ENCODE results near the gene DIS3L2.
"Not testable (repeated sequence)": the region's sequence is repeated elsewhere in the genome, so short reads cannot be mapped to it uniquely, and the experiment has no call there.

The DIS3L2 gene

DNA sequence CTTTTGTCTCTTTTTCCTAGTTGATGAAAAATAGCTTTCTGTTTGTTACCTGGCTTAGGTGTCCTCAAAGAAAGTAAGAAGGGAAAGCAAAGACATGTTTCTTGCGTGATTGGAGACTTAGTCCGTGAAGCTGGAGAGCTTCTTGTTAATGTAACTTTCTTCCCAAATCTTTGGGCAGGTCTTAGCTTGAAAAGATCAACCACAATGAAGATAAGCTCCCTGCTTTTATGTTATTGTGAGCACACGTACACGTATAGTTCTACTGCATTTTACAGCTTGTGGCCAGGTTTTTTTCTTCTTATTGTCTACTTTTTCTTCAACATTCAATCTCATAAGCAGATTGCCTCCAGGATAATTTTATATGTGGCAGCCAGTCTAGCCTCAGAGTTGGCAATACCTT lies 99.8 kb downstream of the DIS3L2 start:
- no peak for DNase-seq

DNA sequence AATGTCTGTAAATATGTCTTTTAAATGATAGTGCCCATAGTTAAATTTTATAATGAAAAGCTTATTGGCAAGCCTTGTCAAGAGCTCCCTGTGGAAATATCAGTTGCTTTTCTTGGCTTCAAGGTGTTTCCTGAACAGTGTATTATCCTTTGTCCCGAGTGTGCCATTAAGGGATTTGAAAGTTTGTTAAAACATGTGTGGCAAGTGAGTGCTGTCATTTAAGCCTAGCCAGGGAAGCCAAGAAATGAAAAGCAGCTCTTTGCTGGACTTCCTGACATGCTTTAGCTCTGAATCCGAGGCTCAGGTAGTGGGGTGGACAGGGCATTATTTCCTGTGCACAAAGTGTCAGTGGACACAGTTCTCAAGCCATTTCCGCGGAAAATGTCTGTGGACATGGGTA lies 111.5 kb downstream of the DIS3L2 start:
- DNase-seq, result no peak

DNA sequence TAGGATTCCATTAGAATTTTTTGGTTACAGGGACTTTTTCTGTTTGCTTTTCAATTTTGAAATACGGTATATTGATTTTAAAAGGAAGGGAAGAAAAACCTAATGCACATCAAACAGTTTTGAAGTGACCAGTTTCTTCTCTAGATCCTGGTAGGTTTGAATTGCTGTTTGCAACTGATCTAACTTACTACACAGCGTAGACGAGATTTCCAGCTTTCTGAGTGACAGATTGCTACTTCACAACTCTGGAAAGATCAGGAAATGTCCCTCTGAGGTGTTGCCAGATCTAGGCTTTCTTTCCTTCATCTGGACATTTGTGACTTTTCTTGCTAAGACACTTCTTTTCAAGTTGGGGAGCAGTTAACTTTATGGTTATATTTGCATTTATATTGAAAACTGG lies 112.2 kb downstream of the DIS3L2 start:
- no peak for DNase-seq

DNA sequence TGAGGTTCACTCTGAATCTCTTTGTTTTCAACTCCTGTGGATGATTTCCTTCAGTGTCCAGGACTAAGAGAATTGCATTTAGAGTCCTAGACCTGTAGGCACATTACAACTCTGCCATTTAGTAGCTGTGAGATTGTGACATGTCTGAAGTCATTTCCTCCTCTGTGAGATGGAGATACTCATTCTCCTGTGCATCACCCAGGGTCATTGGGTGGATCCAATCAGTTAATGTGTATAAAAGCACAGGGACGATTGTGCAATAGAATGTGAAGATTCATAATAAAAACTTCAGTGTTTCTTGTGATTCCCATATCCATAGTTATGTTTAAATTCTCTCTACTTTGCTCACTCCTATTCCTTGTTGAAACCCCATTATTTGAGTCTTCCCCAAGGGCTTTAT lies 113.6 kb downstream of the DIS3L2 start:
- DNase-seq, result no peak

DNA sequence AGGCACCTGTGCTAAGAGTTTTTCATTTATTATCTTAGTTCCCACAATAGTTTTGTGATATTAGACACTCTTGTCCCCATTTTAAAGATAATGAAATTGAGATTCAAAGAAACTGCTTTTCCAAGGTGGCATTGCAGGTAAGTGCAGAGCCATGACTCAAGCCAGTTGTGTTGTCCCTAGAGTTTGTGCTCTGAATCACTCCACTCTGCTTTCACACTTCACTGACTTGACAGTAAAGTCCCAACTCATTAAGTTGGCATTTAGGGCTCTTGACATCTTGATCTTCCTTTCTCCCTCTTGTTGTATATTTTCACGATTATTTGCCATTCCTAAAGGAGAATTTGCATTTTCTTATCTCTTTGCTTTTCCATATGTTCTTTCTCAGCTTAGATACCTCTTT lies 114.3 kb downstream of the DIS3L2 start:
- DNase-seq, result no peak

DNA sequence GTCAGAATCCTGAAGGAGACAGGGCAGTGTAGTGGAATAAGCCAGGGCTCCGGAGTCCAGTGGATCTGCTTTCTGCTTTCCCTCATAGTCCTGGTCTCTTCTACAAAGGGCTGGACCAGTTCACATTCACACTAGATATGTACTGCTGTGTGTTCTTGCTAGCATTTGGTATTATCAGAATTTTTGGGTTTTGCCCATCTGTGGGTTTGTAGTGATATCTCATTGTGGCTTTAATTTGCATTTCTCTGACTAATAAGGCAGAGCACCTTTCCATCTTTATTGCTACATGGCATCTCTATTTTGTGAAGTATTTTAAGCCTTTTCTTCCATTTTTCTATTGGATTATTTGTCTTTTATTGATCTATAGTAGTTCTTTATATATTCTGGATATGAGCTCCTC lies 114.8 kb downstream of the DIS3L2 start:
- DNase-seq, result no peak

DNA sequence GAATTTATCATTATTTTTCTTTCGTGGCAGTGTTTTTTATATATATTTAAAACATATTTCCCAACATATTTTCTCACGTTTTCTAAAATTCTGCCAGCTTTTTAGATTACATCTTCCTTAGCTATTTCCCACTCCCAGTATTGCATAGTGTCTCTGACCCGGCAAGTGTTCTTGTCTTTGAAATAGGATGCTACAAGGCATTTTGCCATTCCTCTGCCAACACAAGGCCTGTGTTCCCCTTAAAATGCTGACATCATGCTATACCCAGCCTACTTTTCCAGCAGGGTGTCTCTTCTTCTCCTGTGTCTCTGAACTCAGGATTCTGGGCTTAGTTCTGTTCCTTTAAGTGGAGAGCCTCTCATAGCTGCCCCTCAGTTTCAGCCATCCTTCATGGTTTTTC lies 115.2 kb downstream of the DIS3L2 start:
- no peak for DNase-seq

DNA sequence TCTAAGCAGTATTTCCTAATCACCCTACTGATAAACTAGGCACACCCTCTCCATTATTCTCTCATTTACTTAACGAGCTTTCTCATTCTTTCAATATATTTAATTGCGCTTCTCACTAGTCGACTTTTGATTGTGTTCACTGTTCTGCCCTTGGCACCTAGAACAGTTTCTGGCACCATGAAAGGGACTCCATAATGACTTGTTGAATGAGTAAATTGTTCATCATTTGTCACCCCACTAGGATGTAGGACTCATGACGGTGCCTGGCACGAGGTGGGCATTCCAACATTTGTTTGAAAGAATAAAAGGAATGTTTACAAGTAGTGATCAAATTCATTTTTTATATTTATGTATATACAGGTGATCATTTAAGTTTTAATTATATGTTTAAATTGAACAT lies 123.7 kb downstream of the DIS3L2 start:
- DNase-seq, result no peak

DNA sequence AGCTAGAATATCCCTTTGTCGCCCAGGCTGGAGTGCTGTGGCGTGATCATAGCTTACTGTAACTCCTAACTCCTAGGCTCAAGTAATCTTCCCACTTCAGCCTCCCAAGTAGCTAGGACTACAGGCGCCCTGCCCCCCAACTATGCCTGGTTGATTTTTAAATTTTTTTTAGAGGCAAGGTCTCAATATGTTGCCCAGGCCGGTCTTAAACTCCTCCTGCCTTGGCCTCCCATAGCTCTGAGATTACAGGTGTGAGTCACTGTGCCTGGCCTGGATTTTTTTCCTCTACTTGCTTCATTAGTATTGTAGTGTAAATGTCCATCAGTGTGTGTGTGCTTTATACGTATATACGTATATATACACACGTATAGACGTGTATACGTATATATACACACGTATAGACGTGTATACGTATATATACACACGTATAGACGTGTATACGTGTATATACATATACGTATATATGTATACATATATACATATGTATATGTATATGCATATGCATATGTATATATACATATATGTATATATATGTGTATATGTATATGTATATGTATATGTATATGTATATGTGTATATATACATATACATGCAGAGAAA lies 124.4 kb downstream of the DIS3L2 start:
- DNase-seq, result no peak

DNA sequence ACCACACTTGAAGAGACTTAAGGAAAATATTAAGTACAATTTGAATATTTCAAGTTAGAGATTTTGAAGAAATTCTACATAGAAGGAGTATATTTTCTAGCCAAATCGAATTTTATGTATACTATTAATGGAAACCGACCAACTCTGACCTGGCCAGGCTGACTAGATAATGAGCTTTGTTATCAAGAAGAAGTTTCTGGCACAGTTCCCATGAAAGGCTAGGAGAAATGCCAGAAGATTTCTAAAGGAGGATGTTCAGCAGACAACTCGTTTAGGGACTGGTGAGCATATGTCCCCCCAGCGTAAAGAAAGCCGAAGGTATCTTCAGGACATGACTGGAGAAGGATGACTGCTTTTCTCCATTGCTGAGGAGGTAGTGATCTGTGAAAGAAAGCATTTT lies 127.3 kb downstream of the DIS3L2 start:
- DNase-seq, result no peak

DNA sequence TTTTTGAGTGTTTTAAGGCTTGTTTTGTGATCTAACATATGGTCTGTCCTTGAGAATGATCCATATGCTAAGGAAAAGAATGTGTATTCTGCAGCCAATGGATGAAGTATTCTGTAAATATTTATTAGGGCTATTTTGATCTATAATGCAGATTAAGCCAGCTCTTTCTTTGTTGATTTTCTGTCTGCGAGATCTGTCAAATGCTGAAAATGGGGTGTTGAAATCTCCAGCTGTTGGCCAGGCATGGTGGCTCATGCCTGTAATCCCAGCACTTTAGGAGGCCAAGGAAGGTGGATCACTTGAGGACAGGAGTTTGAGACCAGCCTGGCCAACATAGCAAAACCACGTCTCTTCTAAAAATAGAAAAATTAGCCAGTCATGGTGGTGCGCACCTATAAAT lies 132.7 kb downstream of the DIS3L2 start:
- no peak for DNase-seq

DNA sequence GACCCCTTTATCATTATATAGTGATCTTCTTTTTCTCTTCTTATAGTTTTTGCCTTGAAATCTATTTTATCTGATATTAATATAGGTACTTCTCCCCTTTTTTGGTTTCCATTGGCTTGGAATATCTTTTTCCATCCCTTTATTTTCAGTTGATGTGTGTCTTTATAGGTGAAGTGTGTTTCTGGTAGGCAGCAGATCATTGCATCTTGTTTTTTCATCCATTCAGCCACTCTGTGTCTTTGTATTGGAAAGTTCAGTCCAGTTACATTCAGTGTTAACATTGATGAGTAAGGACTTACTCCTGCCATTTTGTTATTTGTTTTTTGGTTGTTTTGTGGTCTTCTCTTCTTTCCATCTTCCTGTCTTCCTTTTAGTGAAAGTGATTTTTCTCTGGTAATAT lies 133.4 kb downstream of the DIS3L2 start:
- DNase-seq, result no peak

DNA sequence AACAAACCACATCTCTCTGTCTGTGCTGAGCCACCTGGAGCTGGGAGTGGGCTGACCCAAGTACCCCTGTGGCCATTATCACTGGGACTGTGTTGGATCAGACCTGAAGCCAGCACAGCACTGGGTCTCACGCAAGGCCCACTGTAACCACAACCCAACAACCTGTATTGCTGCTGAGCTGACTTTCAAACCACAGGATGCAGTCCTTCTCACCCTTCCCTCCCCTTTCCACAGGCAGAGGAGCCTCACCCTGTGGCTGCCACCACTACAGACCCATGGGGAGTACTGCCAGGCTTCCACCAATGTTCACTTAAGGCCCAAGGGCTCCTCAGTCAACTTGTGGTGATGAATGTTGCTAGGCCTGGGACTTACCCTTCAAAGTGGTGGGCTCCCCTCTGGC lies 135.7 kb downstream of the DIS3L2 start:
- DNase-seq, result no peak

DNA sequence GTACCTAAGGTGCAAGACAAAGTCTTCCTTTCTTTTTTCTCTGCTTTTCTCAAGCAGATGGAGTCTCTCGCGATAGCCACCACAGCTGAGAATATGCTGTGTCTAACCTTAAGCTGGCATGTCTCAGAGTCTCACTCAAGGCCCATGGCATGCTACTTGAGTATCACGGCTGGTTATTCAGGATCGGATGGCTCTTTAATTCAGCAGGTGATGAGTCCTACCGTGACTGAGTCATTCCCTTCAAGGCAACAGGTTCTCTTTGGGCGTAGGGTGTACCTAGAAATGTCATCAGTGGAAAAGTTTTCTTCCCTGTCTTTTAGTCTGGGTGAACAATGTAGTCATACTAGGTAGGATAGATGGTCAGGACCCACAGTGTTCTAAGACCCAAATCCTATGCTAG lies 136.2 kb downstream of the DIS3L2 start:
- no peak for DNase-seq

DNA sequence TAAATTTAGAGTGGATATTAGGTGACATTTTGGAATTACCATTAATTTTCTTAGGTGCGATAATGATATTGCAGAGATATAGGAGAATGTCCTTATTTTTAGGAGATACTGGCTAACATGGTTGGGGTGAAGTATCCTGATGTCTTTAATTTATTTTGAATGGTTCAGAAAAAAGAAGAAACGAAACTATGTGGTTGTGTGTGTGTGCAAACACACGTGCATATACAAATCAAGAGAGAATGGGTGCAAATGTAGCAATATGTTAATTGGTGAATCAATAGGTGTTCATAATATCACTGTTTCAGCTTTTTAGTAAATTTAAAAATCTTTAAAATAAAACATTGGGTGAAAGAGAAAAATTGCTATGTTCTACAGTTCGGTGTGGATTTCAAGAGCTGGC lies 140.9 kb downstream of the DIS3L2 start:
- no peak for DNase-seq

DNA sequence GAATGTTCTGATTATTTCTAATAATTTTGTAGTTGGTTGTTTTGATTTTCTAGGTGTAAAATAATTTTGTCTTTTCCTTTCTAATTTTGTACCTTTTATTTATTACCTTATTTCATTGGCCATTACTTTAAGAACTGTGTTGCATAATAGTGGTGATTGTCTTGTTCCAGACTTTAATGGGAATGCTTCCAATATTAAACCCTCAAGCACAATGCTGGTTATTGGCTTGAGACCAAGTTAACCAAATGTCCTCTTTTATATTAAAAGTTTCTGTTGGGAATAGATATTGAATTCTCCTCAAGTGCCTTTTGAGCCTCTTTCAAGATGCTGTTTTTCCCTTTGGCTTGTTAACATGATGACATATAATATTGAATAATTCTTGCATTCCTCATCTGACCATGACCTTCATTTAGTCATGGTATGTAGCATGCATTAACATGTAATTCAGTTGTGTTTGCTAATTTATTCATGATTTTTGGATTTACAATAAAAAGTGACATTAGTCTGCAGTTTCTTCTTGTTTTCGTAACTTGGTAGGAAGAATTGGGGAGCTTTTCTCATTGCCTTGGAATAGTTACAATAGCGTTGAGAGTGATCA lies 141.7 kb downstream of the DIS3L2 start:
- no peak for DNase-seq

DNA sequence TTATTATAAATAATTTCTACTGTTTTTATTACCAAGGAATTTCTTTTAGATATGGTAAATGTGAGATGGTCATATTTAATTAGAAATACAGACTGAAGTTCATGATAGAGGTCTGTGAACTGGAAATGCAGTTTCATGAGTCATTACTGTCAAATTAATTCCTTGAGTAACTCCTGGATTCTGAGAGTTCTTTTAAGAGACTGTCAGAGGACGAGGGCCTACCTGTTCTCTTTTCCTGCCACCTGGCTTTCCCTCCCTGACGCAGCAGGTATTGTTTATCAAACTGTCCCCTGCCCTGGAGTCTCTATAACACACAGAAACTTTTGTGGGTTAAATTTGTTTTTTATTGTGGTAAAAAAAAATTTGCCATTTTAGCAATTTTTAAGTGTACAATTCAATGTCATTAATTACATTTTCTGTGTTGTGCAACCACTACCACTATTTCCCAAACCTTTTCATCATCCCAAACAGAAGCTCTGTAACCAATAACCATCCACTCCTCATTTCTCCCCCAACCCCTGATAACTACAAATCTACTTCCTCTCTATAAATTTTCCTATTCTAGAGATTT lies 142.6 kb downstream of the DIS3L2 start:
- DNase-seq, result no peak

DNA sequence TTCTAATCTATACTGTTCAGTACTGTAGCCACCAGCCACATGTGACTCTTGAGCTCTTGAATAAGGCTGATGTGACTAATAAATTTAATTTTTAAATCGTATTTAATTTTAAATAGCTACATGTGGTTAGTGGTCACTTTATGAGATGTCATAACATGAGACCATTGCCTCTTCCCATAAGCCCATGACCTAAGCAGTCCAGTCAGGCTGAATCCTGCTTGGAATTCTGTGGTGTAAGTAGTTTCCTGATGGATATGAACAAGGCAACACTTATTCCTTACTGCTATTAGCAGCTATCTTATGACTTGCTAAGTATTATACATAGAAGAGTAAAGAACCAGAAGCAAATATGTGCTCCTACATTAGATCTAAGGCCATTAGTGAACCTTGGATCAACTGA lies 150.0 kb downstream of the DIS3L2 start:
- no peak for DNase-seq

DNA sequence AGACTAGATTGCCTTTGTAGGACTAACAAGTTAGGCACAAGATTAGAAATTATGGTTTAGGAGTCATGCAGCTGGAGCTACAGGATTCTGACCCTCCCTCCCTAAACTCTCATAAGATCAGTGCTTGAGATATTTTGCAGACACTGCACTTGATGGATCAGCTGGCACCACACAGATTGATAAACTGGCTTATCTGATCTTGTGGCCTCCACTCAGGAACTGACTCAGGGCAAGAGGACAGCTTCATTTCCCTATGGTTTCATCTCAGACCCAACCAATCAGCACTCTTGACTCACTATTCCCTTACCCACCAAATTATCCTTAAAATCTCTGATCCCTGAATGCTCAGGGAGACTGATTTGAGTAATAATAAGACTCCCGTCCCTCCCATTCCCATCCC lies 152.3 kb downstream of the DIS3L2 start:
- DNase-seq, result no peak

DNA sequence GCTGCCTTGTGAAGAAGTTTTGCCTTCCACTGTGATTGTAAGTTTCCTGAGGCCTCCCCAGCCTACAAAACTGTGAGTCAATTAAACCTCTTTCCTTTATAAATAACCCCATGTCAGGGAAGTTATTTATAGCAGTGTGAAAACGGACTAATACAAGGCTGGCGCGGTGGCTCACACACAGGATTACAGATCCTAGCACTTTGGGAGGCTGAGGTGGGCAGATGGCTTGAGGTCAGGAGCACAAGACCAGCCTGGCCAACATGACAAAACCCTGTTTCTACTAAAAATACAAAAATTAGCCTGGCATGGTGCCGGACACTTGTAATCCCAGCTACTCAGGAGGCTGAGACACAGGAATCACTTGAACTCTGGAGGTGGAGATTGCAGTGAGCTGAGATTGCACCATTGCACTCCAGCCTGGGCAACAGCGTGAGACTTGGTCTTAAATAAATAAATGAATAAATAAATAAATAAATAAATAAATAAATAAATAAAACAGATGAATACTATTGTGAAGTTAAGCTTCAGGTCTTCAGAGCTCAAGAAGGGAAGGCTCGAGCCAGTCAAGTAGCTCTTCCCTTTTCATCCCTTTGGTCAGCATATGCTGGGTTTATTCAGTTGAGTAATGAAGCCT lies 154.3 kb downstream of the DIS3L2 start:
- DNase-seq, result not testable (repeated sequence)

DNA sequence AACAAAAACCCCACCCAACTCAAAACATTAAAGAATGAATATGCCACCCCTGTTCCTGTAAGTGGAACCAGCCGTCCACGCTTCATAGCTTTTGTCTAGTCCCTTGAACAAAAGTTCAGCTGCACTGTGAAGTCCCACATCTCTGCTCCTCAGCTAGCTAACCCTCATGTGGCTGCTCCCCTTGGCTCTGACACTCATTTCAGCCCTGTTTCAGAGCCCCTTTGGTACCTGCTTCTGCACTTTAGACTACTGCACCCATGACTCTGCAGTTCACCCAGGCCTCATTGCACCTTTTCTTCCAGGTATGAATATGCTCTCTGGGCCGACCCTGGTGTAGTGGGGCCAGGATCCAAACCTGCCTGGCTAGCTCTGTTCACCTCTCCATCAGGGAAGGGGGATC lies 155.3 kb downstream of the DIS3L2 start:
- DNase-seq, result no peak

DNA sequence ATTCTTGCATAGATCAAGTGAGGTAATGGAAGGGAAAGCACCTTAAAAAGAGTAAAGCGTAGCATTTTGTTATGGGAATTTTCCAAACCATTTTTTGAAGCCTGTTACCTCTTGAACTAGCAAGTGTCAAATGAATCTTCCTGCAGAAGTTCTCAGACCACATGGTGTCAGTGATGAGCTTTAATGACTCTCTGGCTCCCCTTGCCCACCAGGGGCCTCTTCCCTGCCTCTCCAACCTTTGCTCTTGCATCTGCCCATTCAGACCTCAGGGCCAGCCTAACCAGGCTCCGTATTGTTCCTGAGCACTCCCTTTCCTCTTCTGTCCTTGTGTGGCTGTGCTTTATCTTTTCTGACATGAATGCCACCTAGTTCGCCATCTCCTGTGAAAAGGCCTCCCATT lies 155.9 kb downstream of the DIS3L2 start:
- no peak for DNase-seq

DNA sequence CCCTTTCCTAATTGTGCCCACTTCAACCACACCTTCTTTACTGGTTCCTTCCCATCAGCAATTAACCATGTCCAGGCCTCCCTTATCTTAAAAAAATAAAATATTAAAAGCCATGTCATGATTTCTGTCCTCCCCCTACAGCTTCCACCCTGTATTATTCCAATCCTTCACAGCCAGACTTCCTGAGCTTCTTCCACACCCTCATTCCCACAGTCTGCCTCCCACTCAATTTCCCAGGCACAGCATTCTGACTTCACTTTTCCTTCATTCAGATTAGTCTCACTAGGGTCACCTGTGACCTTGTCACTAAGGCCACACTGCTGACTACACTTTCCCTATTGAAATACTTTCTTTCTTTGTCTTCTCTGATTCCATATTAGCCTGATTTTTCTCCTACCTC lies 159.4 kb downstream of the DIS3L2 start:
- no peak for DNase-seq

DNA sequence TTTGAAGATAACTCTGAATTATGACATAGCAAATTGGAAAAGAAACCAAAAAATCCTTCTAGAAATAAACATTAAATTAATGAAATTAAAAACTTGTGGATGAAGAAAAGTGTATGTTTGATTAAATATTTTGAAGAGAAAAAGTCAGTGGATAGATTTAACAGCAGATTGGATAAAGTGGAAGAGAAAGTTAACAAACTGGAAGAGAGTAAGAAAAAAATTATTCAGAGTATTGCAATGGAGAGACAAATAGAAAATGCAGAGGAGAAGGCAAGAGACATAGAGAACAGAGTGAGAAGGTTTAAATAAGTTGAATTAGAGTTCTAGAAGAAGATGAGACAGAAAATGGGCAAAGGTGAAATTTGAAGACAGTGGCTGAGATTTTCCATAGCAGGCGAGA lies 162.8 kb downstream of the DIS3L2 start:
- no peak for DNase-seq

Data from NCI-H1694 (cell line).